ENCODE data around the gene KPRP. TPM values are rescaled to one million over a fixed set of nuclear protein-coding genes. Genes with fewer than 3 reads are reported as not detected.

The KPRP gene, protein sequence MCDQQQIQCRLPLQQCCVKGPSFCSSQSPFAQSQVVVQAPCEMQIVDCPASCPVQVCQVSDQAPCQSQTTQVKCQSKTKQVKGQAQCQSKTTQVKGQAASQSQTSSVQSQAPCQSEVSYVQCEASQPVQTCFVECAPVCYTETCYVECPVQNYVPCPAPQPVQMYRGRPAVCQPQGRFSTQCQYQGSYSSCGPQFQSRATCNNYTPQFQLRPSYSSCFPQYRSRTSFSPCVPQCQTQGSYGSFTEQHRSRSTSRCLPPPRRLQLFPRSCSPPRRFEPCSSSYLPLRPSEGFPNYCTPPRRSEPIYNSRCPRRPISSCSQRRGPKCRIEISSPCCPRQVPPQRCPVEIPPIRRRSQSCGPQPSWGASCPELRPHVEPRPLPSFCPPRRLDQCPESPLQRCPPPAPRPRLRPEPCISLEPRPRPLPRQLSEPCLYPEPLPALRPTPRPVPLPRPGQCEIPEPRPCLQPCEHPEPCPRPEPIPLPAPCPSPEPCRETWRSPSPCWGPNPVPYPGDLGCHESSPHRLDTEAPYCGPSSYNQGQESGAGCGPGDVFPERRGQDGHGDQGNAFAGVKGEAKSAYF
- under 1 TPM in 1 of 12 donors, not detected in 11; 0.07 TPM for polyA plus RNA-seq (ENCODE audit: insufficient read length in 12 of 12)
- long read RNA-seq, donor 1: 0 reads
- long read RNA-seq, donor 2: 0 reads
- long read RNA-seq, donor 3: 0 reads
- long read RNA-seq, donor 4: 0 reads
- long read RNA-seq, donor 5: 0 reads
- long read RNA-seq, donor 6: 0 reads
- long read RNA-seq, donor 7: 0 reads
- long read RNA-seq, donor 8: 0 reads
- long read RNA-seq, donor 9: 0 reads
- long read RNA-seq, donor 10: 0 reads
- long read RNA-seq, donor 11: 0 reads

DNA sequence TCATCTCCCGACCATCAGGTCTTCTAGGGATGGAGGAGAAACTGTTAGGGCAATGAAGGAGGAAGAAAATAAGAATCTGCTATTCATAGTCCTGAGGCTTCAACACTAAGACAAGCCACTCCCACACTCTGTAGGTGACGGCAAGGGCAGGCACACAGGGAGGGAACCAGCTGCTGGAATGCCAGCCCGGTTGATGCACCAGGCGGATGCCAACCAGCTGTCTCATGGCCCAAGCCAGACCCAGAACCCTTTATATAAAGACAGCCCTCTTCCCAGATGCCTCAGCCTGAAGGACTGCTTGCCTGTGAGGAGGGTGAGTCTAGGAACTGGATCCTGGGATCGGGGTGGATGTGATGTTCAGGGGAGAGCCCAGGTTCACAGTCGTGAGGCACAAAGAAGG is at the start of gene KPRP:
TSS of gene KPRP (plus strand) at position 279 of the 400 bp plus-strand sequence. CDS start 1,564 bp downstream, outside the sequence.
- DNase-seq: no peak

DNA sequence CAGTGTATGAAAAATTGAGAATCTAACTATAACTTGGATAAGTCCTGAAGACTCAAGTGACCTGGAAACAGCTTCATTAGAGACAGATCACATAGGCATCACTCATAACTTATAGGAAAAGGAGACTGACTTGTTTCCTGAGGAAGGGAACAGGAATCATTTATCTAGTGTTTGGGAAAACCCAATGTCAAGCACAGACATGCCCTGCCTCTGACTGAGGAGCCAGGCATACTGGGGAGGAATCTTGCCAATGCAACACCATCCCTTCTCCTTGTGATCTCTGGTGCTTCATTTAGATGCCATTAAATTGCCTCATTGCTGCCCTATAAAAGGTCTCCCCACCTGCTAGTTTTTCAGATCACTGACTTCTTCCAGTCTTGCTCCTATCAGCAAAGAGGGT is 39.6 kb upstream of the KPRP start:
- no peak for DNase-seq

DNA sequence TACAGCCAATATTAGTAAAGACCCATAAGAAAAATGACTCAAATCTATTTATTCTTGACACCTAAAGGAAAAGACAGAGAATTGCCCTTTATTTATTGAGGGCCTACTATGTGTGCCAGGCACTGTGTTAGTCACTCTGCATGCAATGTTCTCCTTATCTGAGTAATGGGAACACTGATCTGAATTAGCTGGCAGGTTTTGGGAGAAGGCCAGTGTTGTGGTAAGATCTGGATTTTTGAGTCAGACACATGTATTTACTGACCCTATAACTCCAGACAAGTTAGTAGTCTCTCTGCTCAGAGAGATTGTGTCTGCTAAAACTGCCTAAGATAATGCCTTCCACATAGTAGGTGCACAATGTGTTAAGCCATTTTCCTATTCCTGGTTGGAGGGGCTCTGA is 32.6 kb upstream of the KPRP start:
- DNase-seq: no peak

DNA sequence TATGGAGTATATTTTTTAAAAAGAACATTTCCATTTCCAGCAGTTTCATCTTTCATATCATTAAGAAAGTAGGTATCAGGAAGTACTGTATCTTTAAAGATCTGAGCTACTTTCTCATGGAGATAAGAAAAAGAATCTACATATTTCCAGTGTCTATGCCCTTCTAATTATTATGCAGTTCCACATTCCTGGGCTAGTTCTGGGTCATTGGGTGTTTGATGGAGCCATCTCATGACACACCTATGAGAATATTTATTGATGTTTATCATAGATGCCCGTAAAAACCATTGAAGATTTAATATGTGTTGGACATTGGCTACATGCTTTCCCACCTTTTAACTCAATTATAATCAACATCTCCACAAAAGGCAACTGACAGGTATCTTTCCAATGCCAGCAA is 28.8 kb upstream of the KPRP start:
- DNase-seq: no peak

DNA sequence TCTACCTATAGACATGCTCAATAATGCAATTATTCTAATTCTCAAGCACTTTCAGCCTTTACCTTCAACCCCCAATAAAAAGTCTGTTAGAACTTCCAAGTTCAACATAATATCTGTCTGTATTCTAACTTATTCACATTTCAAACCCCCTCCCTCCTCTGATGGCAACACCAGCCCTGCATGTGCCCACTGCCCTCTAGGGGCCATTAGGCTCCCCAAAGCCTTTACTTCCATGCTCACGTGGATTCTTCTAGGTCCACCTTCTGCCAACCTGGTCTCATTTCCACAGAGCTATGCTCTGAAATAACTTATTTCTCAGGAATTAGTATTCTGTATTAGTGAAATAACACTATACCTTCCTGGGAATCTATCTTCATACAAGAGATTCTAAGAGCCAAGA is 22.2 kb upstream of the KPRP start:
- no peak for DNase-seq

DNA sequence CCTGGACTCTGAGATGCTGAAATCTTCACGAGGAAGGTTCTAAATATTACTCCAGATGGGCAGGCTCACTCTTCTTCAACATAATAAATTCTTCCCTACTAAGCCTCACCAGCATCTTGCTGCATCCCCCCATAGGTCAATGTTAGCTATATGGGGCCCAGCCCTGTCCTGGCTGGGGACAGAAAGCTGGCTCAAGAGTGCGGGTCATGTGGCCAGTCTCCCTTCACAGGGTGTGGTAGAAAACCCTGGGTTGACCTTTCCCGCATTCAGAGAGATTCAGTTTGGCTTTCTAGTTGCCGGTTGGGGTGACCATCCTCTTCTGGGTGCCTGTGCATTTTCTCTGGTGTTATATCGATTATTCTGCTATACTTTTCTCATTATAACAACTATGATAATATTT is 19.8 kb upstream of the KPRP start:
- no peak for DNase-seq

DNA sequence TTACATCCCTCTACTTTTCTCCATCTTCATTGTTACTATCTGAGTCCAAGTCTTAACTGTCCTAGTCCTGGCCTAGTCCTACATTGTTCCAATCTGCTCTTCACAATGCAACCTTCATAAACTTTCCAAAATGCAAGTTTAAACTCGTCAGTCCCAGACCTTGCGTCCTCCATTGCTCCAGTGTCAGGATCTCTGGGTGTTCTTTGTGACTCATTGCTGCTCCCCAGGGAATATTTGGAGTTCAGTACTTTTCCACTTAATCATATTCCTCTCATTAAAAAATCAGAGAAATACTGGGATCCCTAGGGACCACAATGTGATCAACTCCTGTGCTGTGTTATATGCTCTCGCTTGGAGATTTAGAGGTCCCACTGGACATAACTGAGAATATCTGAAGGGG is 18.0 kb upstream of the KPRP start:
- DNase-seq: no peak

DNA sequence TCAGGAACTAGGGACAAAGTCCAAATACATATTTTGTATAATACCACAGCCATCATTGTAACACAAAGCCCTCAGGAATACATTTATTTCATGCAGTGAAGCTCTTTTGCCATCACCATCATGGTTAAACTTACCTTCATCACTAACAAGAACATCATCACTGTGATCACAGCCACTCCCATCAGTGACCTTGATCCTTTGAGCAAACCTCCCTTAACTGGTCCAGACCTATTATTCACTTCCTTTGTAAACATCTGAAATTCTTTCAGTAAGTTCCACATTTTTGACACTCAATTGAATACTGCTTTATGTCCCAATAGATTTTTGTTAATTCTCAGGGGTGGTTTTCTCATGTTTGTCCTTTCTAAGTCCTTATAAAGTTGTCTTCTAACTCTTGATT is 16.2 kb upstream of the KPRP start:
- DNase-seq: no peak

DNA sequence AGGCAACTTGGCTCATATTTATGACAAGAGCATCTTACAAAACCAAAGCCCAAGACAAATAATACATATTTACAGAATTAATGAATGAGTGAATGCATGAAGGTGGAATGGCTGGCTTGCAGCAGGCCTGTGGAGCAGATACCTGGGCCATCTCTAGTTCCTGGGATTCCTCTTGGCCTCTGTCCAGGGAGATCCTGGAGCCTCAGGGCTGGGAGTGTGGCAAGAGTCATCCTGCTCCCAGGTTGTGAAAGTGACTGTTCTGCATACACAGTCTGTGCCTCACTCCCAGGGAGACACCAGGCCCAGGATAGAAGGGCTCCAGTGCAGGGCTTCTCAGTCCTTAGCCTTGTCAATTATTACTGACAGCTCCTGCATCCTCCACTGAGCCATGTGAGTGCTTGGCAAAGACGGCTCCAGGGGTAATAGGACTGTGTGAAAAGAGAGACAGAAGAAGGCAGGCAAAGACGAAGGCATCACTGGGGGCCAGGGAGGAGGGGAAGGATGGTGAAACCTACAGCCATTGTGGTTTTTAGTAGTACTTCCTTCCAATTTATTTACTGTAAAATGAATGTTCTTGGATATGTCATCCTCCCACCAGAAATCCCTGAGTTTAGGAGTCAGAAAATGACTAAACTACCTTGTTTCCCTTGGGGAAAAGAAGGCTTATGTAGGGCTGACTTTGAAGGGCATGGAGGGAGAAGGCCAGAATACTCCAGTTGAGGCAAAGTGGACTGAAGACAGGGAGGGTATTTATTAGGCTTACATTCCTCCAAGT is 14.3 kb upstream of the KPRP start:
- no peak for DNase-seq

DNA sequence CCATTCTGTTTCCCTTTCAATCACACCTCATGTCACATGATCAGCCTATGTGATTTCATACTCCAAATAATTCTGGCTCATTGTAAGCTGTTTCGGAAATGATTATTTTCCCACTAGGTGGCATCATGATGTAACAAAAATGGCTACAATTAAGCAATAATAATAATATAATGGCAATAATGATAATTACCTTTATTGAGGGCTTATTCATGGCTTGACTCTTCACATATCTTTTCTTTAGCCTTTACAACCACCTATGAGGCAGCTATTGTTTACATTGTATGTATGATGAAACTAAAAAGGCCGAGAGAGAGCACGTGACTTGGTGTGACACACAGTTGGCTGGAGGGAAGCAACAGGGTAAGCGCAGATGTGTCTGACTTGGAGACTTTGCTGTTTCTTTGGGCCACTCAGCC is 12.5 kb upstream of the KPRP start:
- no peak for DNase-seq

DNA sequence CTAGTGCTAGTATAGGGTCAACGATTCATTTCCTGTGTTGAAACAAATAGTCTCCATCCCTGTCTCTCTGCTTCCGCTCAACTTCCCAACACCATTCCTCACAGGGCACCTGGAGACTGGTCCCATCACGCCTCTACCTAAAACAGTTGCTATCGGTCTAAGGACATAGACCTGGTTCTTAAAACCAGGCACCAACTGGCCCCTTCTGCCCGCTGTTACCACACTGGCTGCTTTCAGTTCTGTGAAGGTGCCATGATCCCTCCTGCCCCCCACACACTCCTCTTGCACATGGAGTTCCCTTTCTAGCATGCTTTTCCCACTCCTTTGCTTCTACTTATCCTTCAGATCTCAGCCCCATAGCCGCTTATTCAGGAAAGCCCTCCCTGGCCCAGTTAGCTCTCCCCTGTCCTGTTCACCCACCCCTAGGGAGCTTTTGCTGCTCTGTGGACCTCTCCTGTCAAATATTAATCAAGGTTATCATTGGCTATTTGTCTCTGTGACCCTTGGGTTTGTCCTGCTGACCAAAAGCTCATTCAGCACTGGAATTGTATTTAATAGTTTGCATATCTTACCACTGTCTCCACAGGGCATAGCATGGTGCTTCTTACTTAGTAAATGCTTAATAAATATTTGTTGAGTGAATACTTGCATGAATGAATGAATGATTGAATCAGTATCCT is 11.9 kb upstream of the KPRP start:
- no peak for DNase-seq

DNA sequence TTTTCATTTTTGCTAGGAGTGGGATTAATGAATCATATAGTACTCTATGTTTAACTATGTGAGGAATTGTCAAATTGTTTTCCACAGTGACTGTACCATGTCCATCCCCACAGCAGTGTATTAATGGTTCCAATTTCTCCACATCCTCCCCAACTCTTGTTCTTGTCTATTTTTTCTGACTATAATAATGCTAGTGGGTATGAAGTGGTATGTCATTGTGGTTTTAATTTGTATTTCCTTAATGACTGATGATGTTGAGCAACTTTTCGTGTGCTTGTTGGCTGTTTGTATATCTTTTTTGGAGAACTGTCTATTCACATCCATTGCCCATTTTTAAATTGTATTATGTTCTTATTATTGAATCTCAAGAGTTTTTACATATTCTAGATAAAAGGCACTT is 10.0 kb upstream of the KPRP start:
- no peak for DNase-seq

DNA sequence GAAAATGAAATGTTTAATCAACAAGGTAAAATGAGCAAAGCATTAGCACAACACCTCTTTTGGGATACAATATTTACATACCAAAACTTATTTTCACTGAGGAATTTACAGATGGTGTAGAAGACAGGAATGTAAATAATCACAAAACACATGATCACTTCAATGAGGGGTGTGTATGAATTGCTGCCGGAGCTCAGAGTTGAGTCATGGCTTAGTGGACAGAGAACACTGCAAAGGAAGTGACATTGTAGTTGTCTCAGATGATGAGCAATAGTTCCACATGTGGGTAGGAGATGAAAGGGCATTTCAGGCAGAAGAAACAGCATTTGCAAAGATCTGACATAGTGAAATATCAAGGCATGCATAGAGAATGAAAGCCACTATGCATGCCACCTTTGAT is 5.6 kb upstream of the KPRP start:
- no peak for DNase-seq

DNA sequence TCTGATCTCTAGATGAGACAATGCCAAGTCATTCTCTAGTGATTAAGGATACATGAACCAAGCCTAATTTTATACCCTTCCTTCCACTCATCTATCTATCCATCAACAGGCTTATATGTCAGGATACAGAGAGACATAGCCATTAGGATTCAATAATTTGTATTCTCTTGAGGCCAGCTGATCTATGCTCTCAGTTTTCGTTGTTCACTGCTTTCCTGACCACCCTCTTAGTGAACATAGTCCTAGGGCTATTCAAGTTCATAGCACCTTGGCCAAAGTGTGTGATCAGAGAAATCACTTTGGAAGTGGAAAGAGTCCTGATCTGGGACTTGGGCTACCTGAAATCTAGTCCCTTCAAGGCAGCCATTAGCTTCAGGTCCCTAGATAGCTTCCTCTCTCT is 4.2 kb upstream of the KPRP start:
- DNase-seq: no peak

DNA sequence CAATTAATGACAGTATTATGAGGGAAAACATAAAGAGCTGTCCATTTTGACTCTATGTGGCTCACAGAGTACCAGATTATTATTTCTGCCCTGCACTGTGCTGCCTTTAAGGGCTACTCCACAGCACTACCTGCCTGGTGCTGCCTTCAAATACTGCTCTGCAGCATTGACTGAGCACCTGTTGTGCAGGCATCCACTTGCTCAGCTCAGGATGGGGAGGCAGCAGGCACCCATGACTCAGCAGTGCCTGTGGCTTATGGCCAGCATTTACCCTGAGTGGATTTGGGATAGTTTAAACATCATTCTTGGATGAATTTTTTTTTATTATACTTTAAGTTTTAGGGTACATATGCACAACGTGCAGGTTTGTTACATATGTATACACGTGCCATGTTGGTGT is 953 bp upstream of the KPRP start:
- DNase-seq: no peak

DNA sequence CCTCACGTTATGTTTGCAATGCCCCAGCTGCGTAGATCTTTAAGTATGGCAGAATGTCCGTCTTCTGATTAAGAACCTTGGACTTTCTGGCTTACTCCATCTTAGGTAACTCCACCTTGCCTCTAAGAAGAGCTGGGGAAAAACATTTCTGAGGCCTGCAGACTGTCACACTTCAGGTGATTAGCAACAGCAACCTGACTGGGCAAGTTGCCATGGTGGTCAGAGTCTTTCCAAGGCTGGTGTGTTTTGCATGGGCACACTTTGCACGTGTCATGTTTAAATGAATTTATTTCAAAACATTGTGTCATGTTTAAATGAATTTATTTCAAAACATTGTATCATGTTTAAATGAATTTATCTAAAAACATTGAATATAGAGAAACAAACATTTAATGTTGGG is 811 bp downstream of the KPRP start:
- no peak for DNase-seq

DNA sequence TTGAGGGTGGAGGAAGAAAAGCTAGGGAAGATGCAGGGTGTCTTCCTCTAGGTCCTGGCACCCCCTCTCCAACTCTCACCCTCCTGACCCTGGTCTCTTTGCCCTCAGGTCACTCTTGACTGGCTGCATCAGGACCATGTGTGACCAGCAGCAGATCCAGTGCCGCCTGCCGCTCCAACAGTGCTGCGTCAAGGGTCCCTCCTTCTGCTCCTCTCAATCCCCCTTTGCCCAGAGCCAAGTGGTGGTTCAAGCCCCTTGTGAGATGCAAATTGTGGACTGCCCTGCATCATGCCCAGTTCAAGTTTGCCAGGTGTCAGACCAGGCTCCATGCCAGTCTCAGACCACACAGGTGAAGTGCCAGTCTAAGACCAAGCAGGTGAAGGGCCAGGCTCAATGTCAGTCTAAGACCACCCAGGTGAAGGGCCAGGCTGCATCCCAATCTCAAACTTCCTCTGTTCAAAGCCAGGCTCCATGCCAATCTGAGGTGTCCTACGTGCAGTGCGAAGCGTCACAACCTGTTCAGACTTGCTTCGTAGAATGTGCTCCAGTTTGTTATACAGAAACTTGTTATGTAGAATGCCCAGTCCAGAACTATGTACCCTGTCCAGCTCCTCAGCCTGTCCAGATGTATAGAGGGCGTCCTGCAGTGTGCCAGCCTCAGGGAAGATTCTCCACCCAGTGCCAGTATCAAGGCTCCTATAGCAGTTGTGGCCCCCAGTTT is 1.8 kb downstream of the KPRP start:
- DNase-seq: no peak

DNA sequence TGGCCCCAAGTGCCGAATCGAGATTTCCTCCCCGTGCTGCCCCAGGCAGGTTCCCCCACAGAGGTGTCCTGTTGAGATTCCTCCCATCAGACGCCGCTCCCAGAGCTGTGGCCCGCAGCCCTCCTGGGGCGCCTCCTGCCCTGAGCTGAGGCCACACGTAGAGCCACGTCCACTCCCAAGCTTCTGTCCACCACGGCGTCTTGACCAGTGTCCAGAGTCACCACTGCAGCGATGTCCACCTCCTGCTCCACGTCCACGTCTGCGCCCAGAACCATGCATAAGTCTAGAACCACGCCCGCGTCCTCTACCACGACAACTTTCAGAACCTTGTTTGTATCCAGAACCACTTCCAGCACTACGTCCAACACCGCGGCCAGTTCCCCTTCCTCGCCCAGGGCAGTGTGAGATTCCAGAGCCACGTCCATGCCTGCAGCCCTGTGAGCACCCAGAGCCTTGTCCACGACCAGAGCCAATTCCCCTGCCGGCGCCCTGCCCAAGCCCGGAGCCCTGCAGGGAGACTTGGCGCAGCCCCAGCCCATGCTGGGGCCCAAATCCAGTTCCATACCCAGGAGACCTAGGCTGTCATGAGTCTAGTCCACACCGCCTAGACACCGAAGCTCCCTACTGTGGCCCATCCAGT is 2.8 kb downstream of the KPRP start:
- DNase-seq: no peak

DNA sequence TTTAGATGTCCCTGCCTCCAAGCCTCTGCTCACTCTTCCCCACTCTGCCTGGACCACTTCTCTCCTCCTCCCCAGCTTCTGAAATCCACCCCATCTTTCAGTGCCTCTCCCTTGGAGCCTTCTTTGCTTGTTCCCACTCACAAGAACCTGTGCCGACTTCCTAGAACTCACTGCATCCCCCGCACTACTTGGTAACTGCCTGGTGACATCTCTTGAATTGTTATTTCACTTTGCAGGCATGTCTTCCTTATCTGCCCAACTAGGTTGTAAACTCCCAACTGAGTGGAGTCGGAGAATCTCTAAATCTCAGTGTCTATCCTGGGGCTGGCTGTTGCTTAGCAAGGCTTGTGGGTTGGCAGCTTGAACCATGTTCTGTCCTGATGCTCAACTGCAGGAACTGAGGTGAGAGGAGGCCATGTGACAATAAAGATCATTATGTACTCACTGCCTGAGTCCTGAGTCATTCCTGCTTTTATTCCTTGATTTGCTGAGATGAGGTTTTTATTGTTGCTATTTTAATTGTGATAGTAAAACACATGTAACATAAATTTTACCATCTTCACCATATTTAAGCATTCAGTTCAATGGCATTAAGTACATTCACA is 3.9 kb downstream of the KPRP start:
- no peak for DNase-seq

DNA sequence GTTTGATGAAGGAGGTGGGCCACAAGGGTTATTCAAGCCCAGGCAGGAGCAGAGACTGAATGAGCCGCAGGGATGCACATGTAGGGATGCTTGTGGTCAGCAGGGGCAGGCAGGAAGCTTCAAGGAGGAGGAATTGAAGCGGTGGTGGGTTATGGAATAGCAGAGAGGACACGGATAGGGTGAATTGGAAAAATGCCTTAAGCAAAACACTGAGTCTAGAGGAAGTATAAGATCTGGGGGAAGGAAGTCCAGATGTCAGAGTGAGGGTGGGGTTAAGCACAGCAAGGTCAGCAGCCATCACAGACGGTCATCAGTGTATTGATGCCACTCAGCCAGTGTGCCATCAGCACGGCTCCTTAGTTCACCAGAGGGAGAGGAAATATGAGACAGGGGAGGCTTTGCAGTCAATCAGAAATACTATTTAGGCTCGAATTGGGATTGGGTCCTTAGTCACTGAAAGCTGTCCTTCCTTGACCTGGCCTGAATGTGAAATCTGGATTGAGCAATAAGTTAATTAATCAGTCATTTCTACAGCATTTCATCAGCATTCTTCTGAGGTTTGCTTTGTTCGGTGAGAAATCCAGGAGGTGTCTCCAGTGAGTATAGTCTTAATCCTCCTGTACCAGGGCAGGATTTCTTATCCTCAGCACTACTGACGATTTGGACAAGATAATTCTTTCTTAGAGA is 11.2 kb downstream of the KPRP start:
- no peak for DNase-seq

Data from muscle of arm (tissue), 14 donors.